Gastrocnemius medialis (tissue), 4 donors: ENCODE data around the gene CPXM1.

Experiments used
- CTCF ChIP-seq, 5 experiments: fragments of 450-650 bp in 3 of 5; fragments of 200-600 bp in 2 of 5; sonication (generic) in 2 of 5; IDR thresholded peaks in 4 of 5; conservative IDR thresholded peaks in 1 of 5; 1 replicate in 4 of 5; 2 replicates in 1 of 5; pipeline ENCODE4 v1.5.1; 2016 to 2019; ENCODE audit warnings: antibody characterized with exemption in 5 of 5, mild to moderate bottlenecking in 3 of 5, moderate library complexity in 3 of 5
- POLR2A ChIP-seq, 2 donors: fragments of 450-650 bp; IDR thresholded peaks; one replicate each; pipeline ENCODE4 v1.6.1; 2017; ENCODE audit warnings: antibody characterized with exemption in 2 of 2, mild to moderate bottlenecking in 2 of 2, moderate library complexity in 2 of 2

DNA sequence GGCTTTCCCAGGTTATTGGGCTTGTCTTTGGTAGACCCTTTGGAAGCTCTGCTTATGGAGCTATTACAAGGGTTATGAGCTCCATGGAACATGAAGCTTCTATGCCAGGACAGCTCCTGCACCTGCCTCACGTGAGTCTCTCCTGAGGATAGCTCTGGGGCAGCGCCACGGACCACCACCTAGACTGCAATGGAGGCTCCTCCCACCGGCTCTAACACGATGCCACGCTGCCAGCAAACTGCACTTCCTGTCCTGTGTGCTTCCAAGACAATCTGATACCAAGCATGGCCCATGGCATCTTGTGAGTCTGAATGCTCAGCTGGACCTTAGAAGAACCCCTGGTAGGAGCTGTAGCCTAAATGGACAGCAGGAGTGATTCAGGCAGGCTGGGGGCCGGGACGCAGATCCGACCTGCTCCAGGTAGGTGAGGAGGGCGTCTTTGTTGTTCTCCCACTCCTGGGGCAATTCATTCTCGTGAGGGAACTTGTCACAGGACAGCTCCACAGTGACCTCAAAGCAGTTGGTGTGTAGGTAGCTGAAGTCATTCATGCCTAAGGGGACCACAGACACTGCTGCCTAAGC is 5.5 kb downstream of the CPXM1 start:
- TF ChIP-seq CTCF (IDR thresholded peaks at IDR 0.05 in 4 of 5, conservative IDR thresholded peaks at IDR 0.05 in 1 of 5) (no peak), POLR2A (IDR thresholded peaks at IDR 0.05) (no peak)
